Measurements from ENCODE around the gene ISG15.

DNA sequence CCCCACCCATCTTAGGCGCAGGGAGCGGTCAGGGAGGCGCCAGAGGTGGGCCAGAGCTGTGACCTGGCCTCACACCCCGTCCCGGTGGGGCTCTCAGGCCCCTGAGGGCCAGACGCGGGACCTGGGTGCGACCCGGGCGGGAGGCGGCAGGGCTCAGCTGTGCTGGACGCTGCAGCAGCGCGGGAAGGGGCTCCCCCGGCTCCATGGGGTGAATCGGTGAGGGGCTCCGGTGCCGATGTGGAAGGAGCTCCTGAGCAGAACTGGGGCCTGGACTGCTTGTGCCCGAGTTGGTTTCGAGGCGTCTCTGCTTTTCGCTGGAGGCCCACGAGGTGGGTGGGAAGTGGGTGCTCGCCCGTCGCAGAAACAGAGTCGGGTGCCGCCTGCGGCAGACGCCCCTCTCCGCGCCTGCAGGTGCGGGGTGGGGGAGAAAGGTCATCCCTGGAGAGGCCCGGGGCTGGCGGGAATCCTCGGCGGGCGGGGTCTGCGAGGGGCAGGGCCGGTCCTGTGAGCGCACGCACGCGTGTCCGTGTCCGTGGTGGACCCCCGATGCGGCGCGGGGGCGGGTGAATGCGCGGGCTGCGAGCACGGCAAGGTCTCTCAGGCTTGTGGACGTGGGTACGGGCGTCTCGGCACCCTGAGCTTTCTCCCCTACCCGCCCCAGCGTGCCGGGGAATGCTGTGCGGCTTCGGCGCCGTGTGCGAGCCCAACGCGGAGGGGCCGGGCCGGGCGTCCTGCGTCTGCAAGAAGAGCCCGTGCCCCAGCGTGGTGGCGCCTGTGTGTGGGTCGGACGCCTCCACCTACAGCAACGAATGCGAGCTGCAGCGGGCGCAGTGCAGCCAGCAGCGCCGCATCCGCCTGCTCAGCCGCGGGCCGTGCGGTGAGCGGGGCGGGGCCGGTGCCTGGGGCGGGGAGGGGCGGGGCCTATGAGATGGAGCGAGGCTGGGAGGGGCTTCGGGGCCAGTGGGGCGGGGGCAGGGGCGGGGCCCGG, 27.0 kb downstream of the ISG15 start:
- TF ChIP-seq EZH2phosphoT487 (conservative IDR thresholded peaks at IDR 0.05; ENCODE audit: low read length): no peak
- TF ChIP-seq, protein P1, sequence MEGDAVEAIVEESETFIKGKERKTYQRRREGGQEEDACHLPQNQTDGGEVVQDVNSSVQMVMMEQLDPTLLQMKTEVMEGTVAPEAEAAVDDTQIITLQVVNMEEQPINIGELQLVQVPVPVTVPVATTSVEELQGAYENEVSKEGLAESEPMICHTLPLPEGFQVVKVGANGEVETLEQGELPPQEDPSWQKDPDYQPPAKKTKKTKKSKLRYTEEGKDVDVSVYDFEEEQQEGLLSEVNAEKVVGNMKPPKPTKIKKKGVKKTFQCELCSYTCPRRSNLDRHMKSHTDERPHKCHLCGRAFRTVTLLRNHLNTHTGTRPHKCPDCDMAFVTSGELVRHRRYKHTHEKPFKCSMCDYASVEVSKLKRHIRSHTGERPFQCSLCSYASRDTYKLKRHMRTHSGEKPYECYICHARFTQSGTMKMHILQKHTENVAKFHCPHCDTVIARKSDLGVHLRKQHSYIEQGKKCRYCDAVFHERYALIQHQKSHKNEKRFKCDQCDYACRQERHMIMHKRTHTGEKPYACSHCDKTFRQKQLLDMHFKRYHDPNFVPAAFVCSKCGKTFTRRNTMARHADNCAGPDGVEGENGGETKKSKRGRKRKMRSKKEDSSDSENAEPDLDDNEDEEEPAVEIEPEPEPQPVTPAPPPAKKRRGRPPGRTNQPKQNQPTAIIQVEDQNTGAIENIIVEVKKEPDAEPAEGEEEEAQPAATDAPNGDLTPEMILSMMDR (IDR thresholded peaks at IDR 0.05; ENCODE audit: insufficient read depth, low read length, poor library complexity, severe bottlenecking): no peak

Data from SU-DHL-6 (cell line).